ENCODE data around the gene FAM13A. TPM values are rescaled to one million over a fixed set of nuclear protein-coding genes. Genes with fewer than 3 reads are reported as not detected.

FAM13A gene
- total RNA-seq, 4 donors from 2014 or later = 72.3 to 105 (median 90.0) TPM

DNA sequence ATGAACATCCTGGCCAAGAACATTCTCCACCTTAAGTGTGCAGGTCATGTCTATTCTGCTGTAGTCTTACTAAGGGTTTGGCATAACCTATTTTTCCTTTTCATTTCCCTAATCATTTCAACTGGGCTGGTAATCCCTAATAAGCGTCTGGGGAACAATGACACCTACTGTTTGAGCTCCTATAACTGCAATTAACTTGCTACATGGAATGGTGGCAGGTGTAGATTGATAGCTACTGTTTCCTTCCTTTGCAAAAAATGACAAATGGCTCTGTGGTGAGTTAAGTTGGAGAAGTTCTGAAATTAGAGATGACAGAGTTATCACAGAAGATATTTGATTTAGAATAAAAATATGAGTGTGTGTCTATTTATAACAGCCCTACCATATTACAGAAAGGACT, 254.8 kb downstream of the FAM13A start:
- no peaks in the 10 kb centered on the region for H3K27me3 ChIP-seq
- no peak for DNase-seq
- no peaks in the 10 kb centered on the region for H3K9me3 ChIP-seq
- TF ChIP-seq POLR2A (IDR thresholded peaks at IDR 0.05) = no peak
- TF ChIP-seq, protein P1, sequence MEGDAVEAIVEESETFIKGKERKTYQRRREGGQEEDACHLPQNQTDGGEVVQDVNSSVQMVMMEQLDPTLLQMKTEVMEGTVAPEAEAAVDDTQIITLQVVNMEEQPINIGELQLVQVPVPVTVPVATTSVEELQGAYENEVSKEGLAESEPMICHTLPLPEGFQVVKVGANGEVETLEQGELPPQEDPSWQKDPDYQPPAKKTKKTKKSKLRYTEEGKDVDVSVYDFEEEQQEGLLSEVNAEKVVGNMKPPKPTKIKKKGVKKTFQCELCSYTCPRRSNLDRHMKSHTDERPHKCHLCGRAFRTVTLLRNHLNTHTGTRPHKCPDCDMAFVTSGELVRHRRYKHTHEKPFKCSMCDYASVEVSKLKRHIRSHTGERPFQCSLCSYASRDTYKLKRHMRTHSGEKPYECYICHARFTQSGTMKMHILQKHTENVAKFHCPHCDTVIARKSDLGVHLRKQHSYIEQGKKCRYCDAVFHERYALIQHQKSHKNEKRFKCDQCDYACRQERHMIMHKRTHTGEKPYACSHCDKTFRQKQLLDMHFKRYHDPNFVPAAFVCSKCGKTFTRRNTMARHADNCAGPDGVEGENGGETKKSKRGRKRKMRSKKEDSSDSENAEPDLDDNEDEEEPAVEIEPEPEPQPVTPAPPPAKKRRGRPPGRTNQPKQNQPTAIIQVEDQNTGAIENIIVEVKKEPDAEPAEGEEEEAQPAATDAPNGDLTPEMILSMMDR (IDR thresholded peaks at IDR 0.05) = no peak
- H3K4me1 ChIP-seq = peaks cover 0 to 8% (median 0%) of the 10 kb centered on the region in 4 donors
- H3K27ac ChIP-seq = no peak overlapping the region
- H3K4me3 ChIP-seq = no peak overlapping the region
- H3K36me3 ChIP-seq = peaks cover 0 to 10% (median 0%) of the 10 kb centered on the region in 3 donors

DNA sequence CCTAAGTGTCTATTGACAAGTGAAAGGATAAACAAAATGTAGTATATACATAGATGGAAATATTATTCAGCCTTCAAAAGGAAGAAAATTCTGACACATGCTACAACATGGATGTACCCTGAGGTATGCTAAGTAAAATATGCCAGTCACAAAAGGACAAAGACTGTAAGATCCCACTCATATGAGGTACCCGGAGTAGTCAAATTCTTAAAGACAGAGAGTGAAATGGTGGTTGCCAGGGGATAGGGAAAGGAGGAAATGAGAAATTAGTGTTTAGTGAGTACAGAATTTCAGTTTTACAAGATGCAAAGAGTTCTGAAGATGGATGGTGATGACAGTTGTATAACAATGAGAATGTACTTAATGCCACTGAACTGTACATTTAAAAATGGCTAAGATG, 257.1 kb downstream of the FAM13A start:
- H3K27ac ChIP-seq = no peak overlapping the region
- no peak for TF ChIP-seq POLR2A (IDR thresholded peaks at IDR 0.05)
- TF ChIP-seq, protein P1 (IDR thresholded peaks at IDR 0.05) = no peak
- no peak for DNase-seq
- H3K27me3 ChIP-seq = no peaks in the 10 kb centered on the region
- peaks cover 0 to 5% (median 0%) of the 10 kb centered on the region in 4 donors for H3K4me1 ChIP-seq
- peaks cover 0 to 10% (median 0%) of the 10 kb centered on the region in 3 donors for H3K36me3 ChIP-seq
- H3K9me3 ChIP-seq = no peaks in the 10 kb centered on the region
- no peak overlapping the region for H3K4me3 ChIP-seq

DNA sequence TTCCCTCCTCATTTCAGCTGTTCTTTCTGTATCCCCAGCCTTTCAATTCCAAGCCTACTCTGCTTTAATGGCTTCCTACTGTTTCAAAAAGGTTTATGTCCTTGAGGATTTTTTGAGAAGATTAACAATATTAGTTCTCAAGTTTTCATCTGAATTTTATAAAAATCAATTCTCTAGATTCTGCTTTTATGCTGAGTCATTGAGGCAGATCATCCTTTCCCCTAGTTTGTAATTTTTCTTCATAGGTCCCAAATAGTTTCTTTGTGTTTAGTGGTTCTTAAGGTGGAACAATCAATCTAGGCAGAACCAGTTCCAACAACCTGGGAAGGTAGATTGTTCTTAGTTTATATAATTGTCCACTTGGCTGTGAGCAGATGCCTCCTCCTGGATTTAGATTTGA, 259.3 kb downstream of the FAM13A start:
- Histone ChIP-seq H3K27ac (no peak overlapping the region), H3K4me3 (no peak overlapping the region), H3K4me1 (no peaks in the 10 kb centered on the region), H3K27me3 (no peaks in the 10 kb centered on the region), H3K9me3 (no peaks in the 10 kb centered on the region), H3K36me3 (peaks cover 0 to 10% (median 0%) of the 10 kb centered on the region in 3 donors)
- DNase-seq = no peak
- no peak for TF ChIP-seq POLR2A (IDR thresholded peaks at IDR 0.05)
- TF ChIP-seq, protein P1 (IDR thresholded peaks at IDR 0.05) = no peak

DNA sequence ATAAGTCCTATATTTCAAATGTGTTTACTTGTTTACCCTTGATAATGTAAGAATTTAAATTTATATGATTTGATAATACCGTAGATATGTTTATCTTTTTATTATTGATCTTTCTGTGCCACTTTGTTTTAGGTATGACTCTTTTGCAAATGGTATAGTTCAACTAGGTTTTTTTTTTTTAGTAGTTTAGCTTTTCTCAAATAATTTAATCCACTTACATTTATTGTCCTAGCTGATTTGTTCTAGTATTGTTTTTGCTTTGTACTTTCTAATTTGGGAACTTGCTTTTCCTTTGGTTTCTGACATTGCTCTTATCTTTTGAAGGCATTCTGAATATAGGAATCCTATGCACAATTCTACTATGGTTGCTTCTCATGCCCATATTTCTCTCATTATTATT, 260.4 kb downstream of the FAM13A start:
- Histone ChIP-seq H3K36me3 (peaks cover 0 to 10% (median 0%) of the 10 kb centered on the region in 3 donors), H3K9me3 (no peaks in the 10 kb centered on the region), H3K27me3 (no peaks in the 10 kb centered on the region), H3K4me1 (no peaks in the 10 kb centered on the region), H3K27ac (no peak overlapping the region), H3K4me3 (no peak overlapping the region)
- no peak for TF ChIP-seq POLR2A (IDR thresholded peaks at IDR 0.05)
- TF ChIP-seq, protein P1 (IDR thresholded peaks at IDR 0.05) = no peak
- DNase-seq = no peak

DNA sequence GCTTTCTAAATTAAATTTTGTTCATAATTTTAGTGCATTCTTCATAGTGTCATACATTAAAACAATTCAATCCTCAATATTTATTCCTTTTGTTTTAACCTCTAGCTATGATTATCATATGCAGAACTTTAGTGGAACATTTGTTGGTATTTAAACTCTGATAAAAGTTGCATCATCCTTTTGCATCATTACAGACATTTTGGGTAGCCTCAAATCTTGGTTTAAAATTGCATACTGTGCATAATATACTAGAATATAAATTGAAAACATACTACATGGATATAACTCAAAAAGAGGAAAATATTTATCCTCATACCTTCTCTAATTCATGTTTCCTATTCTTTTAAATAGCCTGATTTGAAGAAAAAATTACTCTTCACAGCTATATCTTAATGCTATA, 262.0 kb downstream of the FAM13A start:
- peaks cover 0 to 12% (median 0%) of the 10 kb centered on the region in 3 donors for H3K36me3 ChIP-seq
- no peaks in the 10 kb centered on the region for H3K27me3 ChIP-seq
- no peak for DNase-seq
- no peaks in the 10 kb centered on the region for H3K9me3 ChIP-seq
- H3K27ac ChIP-seq = no peak overlapping the region
- no peak overlapping the region for H3K4me3 ChIP-seq
- no peaks in the 10 kb centered on the region for H3K4me1 ChIP-seq
- TF ChIP-seq, protein P1 (IDR thresholded peaks at IDR 0.05) = no peak
- no peak for TF ChIP-seq POLR2A (IDR thresholded peaks at IDR 0.05)
